Measurements from ENCODE around the gene PACSIN1. TPM values are rescaled to one million over a fixed set of nuclear protein-coding genes. Genes with fewer than 3 reads are reported as not detected.
A peak's percentile ranks its signal among the peaks of the same experiment; 100 is the strongest.

Gene PACSIN1
- total RNA-seq, 4 donors from 2014 or later: 0.28 TPM; not detected in 3

GRCh38 chr6:34425132-34425497, 40.8 kb upstream of the PACSIN1 start:
- Histone ChIP-seq H3K4me1 (peaks cover 0 to 5% of the 10 kb centered on the region in 2 donors), H3K27me3 (no peaks in the 10 kb centered on the region), H3K36me3 (no peaks in the 10 kb centered on the region), H3K4me3 (peak overlapping the region; percentile 55 to 74), H3K9me3 (no peaks in the 10 kb centered on the region), H3K27ac (peak overlapping the region; percentile 85 to 91)
- TF ChIP-seq POLR2A (IDR thresholded peaks at IDR 0.05): no peak
- TF ChIP-seq CTCF (IDR thresholded peaks at IDR 0.05): no peak
- intact Hi-C loops (cut with DNase I; ENCODE audit: low total_unique reads): no loop called here
- DNase-seq: no peak

- Histone ChIP-seq H3K27ac (peak within 1 kb of the TSS; percentile 85 to 91), H3K36me3 (no peaks in the 10 kb centered on the region), H3K4me1 (peaks cover 0 to 5% of the 10 kb centered on the region in 2 donors), H3K27me3 (no peaks in the 10 kb centered on the region), H3K4me3 (peak within 1 kb of the TSS; percentile 55 to 74), H3K9me3 (no peaks in the 10 kb centered on the region)
- TF ChIP-seq POLR2A (IDR thresholded peaks at IDR 0.05): peak; percentile 80 to 85
- peak in 1 of 4 experiments; percentile 32 for TF ChIP-seq CTCF (IDR thresholded peaks at IDR 0.05)
- intact Hi-C loops (cut with DNase I; ENCODE audit: low total_unique reads): no loop called here
- DNase-seq: peak; percentile 90 to 95
Observed at GRCh38 chr6:34425498-34426410, 40.1 kb upstream of the PACSIN1 start, which contains the start of gene RPS10. RPS10 (minus strand) TSS chr6:34426069; CDS start chr6:34425221, 848 bp downstream.

GRCh38 chr6:34435916-34436315, 30.0 kb upstream of the PACSIN1 start:
- no peak for DNase-seq
- Histone ChIP-seq H3K27me3 (no peaks in the 10 kb centered on the region), H3K4me1 (no peaks in the 10 kb centered on the region), H3K4me3 (no peak overlapping the region), H3K27ac (no peak overlapping the region), H3K9me3 (no peaks in the 10 kb centered on the region), H3K36me3 (no peaks in the 10 kb centered on the region)
- intact Hi-C loops (cut with DNase I; ENCODE audit: low total_unique reads): no loop called here
- TF ChIP-seq POLR2A (IDR thresholded peaks at IDR 0.05) (no peak), CTCF (IDR thresholded peaks at IDR 0.05) (no peak)

- no peak overlapping the region for H3K4me3 ChIP-seq
- no peak overlapping the region for H3K27ac ChIP-seq
- TF ChIP-seq CTCF (IDR thresholded peaks at IDR 0.05) (no peak), POLR2A (IDR thresholded peaks at IDR 0.05) (no peak)
- intact Hi-C loops (cut with DNase I; ENCODE audit: low total_unique reads): no loop called here
- no peak for DNase-seq
- no peaks in the 10 kb centered on the region for H3K4me1 ChIP-seq
- H3K27me3 ChIP-seq: no peaks in the 10 kb centered on the region
- no peaks in the 10 kb centered on the region for H3K36me3 ChIP-seq
- no peaks in the 10 kb centered on the region for H3K9me3 ChIP-seq
Observed at GRCh38 chr6:34436803-34437643, 28.9 kb upstream of the PACSIN1 start.

- intact Hi-C loops (cut with DNase I; ENCODE audit: low total_unique reads): no loop called here
- no peak overlapping the region for H3K4me3 ChIP-seq
- H3K36me3 ChIP-seq: no peaks in the 10 kb centered on the region
- DNase-seq: no peak
- no peaks in the 10 kb centered on the region for H3K4me1 ChIP-seq
- TF ChIP-seq CTCF (IDR thresholded peaks at IDR 0.05) (no peak), POLR2A (IDR thresholded peaks at IDR 0.05) (no peak)
- H3K27me3 ChIP-seq: no peaks in the 10 kb centered on the region
- H3K9me3 ChIP-seq: no peaks in the 10 kb centered on the region
- H3K27ac ChIP-seq: no peak overlapping the region
Observed at GRCh38 chr6:34437644-34437970, 28.3 kb upstream of the PACSIN1 start.
